ENCODE data around the gene CREB1.
"Not testable (repeated sequence)": the region's sequence is repeated elsewhere in the genome, so short reads cannot be mapped to it uniquely, and the experiment has no call there.

CREB1 gene

GRCh38 chr2:207529330-207530159 lies at the start of gene CREB1:
TSS of gene CREB1 (plus strand) at chr2:207529962. CDS start at chr2:207555636, 25,674 bp downstream.
- peak; percentile 100 for DNase-seq

- no peak for DNase-seq
These were observed 49.2 kb upstream of the CREB1 start for GRCh38 chr2:207480521-207481040.

- DNase-seq, result no peak
These were observed 47.8 kb upstream of the CREB1 start for GRCh38 chr2:207481924-207482323.

- DNase-seq, result no peak
These were observed 47.1 kb upstream of the CREB1 start for GRCh38 chr2:207482630-207483029.

- DNase-seq, result no peak
These were observed 46.7 kb upstream of the CREB1 start for GRCh38 chr2:207483066-207483465.

GRCh38 chr2:207483477-207483876 lies 46.3 kb upstream of the CREB1 start:
- DNase-seq, result no peak

- no peak for DNase-seq
These were observed 45.0 kb upstream of the CREB1 start for GRCh38 chr2:207484444-207485391.

GRCh38 chr2:207487650-207488311 lies 42.0 kb upstream of the CREB1 start:
- DNase-seq, result no peak

GRCh38 chr2:207489251-207489650 lies 40.5 kb upstream of the CREB1 start:
- no peak for DNase-seq

- DNase-seq, result no peak
These were observed 39.3 kb upstream of the CREB1 start for GRCh38 chr2:207490441-207490840.

GRCh38 chr2:207491086-207491485 lies 38.7 kb upstream of the CREB1 start:
- no peak for DNase-seq

GRCh38 chr2:207491956-207492355 lies 37.8 kb upstream of the CREB1 start:
- no peak for DNase-seq

- DNase-seq, result no peak
These were observed 37.3 kb upstream of the CREB1 start for GRCh38 chr2:207492461-207492860.

- no peak for DNase-seq
These were observed 35.6 kb upstream of the CREB1 start for GRCh38 chr2:207494137-207494536.

GRCh38 chr2:207496936-207497335 lies 32.8 kb upstream of the CREB1 start:
- not testable (repeated sequence) for DNase-seq

GRCh38 chr2:207497596-207497995 lies 32.2 kb upstream of the CREB1 start:
- no peak for DNase-seq

- no peak for DNase-seq
These were observed 31.3 kb upstream of the CREB1 start for GRCh38 chr2:207498427-207498826.

GRCh38 chr2:207499114-207499513 lies 30.6 kb upstream of the CREB1 start:
- DNase-seq, result no peak

- DNase-seq, result no peak
These were observed 27.8 kb upstream of the CREB1 start for GRCh38 chr2:207501802-207502576.

GRCh38 chr2:207502577-207503198 lies 27.1 kb upstream of the CREB1 start:
- no peak for DNase-seq

- DNase-seq, result no peak
These were observed 26.5 kb upstream of the CREB1 start for GRCh38 chr2:207503234-207503633.

Data from CD4-positive, alpha-beta T cell treated with Interleukin-10 for 1 hour (primary cell).